ENCODE measurements around the gene FOXK2.
"Not testable (repeated sequence)": the region's sequence is repeated elsewhere in the genome, so short reads cannot be mapped to it uniquely, and the experiment has no call there.

The FOXK2 gene

DNA sequence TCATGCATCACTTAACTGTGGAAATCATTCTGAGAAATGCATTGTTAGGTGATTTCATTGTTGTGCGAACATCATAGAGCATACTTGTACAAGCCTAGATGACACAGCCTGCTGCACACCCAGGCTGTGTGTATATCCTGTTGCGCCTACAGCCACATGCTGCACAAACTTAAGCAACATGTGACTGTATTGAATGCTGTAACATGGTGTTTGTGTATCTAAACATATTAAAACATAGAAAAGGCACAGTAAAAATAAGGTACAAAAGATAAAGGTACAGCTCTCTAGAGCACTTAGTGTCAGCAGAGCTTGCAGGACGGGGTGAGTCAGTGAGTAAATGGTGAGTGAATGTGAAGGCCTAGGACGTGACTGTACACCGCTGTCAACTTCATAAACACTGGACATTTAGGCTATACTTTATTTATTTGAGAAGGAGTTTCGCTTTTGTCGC is 11.9 kb downstream of the FOXK2 start:
- FAIRE-seq (no peak), DNase-seq (ENCODE audit: low spot score) (no peak)

DNA sequence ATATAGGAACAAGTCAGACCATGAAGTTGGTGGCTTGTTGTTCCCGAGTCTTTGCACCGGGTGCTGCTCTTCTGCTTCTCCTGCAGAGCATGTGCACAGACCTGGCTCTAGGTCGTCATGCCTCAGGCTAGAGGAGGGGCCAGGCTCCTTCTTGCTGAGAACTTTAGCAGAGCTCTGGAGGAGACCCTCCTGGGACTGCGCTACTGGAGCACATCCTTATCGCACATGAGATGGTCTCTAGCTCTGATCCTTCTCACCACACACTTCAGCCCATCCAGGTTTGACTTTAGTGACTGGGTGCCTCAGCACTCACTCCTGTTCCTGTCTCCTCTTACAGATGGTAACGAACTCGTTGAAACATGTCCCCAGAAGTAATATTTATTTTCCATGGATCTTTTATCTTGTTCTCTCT is 14.9 kb downstream of the FOXK2 start:
- DNase-seq (ENCODE audit: low spot score) (no peak), FAIRE-seq (no peak)

DNA sequence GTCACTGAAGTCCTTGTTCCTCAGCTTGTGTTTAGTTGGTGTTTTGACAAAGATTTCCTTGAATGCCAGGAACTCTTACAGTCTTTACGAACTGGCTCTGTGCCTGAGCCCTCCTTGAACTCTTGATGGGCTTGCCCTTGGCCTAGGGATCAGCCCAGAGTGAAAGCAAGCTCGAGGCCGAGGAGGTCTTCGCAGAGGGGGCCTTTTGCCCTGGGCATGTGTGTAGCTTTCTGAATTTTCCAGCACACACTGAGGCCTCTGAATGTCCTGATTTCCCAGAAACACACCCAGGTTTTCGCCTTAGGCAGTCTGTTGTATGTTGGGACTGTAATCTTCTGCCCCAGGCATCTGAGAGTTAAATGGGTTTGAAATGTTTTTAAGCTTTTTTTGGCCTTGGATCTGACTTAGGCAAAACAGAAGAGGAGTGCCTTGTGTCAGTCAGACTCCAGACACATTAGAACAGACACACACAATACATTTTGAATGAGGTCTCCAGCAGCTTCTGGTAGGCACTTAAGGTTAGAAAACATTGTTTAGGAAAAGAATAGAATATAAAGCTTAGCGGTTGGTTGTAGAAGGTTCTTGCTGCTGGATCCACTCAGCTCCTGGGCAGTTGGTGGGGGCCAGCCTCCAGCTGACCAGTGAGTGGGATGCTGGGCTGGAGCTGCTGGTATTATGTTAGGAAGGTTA is 17.1 kb downstream of the FOXK2 start:
- no peak for FAIRE-seq
- DNase-seq (ENCODE audit: low spot score): no peak

DNA sequence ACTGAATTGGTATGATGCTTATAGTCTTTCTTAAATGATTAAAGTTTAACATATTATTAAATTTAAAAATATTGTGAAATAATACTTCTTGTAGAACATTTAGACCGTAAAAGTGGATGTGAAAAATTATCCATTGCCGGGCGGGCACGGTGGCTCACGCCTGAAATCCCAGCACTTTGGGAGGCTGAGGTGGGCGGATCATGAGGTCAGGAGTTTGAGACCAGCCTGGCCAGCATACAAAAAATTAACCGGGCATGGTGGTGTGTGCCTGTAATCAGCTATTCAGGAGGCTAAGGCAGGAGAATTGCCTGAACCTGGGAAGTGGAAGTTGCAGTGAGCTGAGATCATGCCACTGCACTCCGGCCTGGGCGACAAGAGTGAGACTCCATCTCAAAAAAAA is 17.7 kb downstream of the FOXK2 start:
- not testable (repeated sequence) for FAIRE-seq; DNase-seq (ENCODE audit: low spot score)

DNA sequence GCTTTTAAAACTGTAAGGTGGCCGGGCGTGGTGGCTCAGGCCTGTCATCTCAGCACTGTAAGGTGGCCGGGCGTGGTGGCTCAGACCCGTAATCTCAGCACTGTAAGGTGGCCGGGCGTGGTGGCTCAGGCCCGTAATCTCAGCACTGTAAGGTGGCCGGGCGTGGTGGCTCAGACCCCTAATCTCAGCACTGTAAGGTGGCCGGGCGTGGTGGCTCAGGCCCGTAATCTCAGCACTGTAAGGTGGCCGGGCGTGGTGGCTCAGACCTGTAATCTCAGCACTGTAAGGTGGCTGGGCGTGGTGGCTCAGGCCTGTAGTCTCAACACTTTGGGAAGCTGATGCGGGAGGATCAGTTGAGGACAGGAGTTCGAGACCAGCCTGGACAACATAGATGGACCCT is 19.5 kb downstream of the FOXK2 start:
- not testable (repeated sequence) for DNase-seq (ENCODE audit: low spot score); FAIRE-seq

DNA sequence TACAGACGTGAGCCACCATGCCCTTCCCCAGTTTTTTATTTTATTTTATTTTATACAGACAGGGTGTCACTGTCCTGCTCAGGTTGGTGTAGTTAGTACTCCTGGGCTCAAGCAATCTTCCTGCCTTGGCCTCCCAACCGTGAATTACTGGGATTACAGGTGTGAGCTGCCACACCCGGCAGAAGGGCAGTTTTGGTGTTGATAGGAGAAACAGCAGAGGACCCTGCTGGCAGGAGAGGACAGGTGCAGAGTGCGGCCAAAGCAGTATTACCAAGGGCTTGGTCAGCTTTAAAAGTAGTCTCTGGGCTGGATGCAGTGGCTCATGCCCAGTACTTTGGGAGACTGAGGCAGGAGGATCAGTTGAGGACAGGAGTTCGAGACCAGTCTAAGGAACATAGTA is 22.9 kb downstream of the FOXK2 start:
- FAIRE-seq: no peak
- no peak for DNase-seq (ENCODE audit: low spot score)

DNA sequence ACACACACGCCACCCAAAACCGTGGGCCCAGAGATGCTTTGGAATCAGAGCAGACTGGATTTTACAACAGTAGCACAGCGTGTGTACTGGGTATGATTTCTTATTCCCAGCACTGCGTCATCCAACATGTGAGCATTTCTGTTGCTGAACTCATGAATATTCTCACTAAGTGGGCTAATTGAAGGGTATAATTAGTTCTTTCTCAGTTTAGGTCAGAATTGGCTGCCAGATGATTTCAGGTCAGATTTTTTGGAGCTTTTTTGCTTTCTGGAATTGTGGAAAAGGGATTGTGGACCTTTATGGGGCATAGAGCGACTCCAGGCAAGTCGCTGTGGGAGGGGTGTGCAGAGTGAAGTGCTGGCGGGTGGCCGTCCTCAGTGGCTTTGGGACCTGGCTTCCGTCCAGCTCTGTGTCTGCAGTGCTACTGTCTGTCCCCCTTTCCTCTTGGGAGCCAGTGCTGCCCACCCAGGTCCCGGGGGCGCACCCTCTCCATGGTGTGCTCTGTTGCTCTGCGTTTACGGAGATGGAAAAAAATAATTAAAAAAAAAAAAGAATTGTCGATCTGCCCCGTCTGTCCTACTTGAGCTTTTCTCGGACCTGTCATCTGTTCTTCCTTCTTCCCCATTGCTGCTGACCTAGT is 25.0 kb downstream of the FOXK2 start:
- no peak for DNase-seq (ENCODE audit: low spot score)

DNA sequence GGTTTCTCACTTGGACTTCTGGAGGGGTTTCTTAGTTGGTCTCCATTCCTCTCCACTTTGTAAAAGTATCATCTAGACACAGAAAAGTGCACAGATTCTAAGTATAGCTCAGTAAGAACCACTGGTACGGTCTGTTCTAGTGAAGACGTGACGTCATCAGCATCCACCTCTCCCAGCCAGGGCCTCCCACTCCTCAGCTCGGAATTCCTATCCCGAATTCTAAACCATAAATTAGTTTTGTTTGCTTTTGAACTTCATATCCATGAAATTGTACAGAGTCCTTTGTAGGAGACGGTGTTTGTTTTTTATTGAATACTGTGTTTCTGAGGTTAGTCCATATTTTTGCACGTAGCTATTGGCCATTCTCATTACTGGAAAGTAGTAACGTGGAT is 25.5 kb downstream of the FOXK2 start:
- FAIRE-seq (no peak), DNase-seq (ENCODE audit: low spot score) (no peak)

More for the DNA sequence above, 25.0 kb downstream of the FOXK2 start:
- no peak for FAIRE-seq

DNA sequence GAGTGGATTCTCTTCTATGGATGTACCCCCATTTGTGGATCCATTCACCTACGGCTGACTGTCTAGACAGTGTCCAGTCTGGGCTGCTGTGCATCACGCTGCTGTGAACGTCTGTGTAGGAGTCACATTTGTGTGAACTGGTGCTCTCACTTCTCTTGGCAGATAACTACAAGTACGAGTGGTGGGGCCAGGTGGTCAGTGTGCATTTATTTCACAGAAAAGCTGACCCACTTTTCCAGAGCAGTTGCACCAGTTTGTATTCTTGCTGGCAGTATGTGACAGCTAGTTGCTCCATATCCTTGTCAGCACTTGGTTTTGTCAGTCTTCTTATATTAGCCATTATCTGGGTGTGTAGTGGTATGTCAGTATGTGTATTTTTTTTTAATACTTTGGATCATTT is 28.4 kb downstream of the FOXK2 start:
- FAIRE-seq: no peak
- no peak for DNase-seq (ENCODE audit: low spot score)

DNA sequence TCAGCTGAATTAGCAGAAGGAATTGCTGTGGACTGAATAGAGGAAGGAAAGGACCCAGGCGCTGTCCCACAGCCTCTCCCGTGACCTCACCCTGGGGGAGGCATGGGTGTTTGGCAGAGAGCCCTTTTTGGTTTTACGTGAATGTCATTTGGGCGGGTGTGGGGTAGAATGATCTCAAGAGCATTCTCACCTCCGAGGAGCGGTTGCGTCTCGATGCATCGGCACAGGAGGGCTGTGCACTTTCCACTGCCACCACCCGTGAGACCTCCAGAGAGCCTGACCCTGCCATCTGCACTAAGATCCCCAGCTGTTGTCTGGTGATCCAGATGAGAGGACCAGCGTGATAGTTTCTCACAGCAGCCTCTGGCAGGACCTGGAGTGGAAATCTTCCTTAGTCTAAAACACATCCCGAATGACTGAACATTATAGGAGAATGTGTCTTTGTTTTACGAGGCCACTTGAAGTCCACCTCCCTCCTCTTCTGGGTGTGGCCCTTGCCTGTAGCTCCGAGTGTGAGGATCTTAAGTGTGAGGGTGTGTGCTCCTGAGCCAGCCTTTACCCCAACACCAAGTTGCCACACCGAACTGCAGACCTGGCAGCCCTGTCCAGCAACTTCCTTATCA is 29.3 kb downstream of the FOXK2 start:
- FAIRE-seq (no peak), DNase-seq (ENCODE audit: low spot score) (no peak)

DNA sequence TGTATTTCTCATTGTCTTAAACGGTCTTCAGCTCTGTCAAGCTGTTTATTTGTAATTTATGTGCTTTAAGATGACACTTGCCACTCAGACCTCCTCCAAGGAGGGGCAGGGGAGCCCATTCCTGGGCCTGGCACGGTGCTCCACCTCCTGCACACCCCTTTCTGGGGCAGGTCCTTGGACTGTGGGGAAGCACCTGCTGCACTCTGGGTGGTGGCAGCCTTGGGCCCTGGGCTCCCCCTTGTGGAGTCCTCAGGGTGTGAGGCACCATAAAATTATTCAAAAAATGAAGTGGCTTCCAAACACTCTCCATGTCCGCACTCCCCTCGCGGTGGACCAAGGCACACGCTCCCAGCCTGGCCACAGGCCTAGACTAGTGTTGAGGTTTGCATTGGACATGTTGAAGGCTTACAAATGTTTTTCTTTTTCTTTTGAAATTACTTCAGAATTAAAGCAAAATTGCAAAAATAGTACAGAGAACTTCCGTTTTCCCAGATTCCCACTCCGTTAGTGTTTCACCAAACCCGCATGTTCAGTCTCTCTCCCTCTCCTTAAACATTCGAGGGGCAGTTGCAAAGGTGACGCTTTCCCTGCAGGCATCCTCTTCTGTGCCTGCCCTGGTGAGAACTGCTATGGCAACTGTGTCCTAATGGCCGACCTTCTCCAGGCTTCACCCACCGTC is 32.4 kb downstream of the FOXK2 start:
- FAIRE-seq: no peak
- DNase-seq (ENCODE audit: low spot score): peak; percentile 92

DNA sequence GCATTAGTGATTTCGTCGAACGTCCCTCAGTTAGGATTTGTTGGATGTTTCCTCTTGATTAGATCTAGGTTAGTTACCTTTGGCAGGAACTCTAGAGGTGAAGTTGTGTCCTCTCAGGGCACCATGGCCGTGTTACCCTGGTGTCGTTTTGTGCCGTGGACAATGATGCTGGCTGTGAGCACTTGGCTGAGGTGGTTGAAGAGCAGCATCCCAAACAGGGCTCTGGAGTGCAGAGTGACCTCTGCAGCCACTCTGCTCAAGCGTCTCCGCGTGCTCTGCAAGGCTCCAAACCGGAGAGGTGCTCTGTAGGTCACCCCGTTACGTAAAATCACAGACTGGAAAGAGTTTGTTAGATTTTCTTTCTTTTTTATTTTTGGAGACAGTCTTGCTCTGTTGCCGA is 33.0 kb downstream of the FOXK2 start:
- FAIRE-seq (no peak), DNase-seq (ENCODE audit: low spot score) (no peak)

DNA sequence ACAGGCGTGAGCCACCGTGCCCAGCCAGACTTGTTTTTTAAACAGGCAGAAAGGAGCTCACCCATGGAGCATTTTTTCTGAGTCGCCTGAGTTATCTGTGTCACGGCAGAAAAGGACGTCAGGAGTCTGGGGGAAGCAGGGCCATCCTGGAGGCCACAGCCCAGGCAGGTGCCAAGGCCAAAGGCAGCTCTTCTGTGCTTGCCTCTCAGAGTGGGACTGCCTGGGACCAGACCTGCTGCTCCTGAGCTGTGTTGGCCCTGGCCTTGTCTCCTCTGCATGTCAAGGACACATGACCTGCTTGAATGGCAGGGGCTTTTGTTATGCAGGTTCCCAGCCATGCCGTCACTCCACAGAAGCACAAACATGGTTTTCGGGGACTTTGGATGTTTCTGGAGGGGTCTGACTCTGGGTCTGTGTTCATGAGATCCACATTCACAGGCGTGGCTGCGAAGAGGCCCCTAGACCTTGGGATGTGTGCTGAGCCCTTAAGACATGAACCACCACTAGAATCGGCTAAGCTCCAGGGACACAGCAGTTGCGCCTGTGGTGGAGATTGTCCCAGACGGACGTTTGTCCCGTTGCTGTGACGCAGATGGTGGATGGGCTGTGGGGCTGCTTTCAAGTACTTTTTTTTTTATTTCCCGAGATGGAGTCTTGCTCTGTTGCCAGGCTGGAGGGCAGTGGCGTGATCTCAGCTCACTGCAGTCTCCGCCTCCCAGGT is 33.8 kb downstream of the FOXK2 start:
- FAIRE-seq (no peak), DNase-seq (ENCODE audit: low spot score) (no peak)

DNA sequence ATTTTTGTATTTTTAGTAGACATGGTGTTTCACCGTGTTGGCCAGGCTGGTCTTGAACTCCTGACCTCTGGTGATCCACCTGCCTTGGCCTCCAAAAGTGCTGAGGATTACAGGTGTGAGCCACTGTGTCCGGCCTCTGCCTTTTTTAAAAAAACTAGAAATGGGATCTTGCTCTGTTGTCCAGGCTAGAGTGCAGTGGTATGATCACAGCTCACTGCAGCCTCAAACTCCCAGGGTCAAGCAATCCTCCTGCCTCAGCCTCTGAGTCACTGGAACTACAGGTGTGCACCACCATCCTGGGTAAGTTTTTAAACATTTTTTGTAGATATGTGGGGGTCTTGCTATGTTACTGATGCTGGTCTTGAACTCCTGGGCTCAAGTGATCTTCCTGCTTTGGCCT is 38.0 kb downstream of the FOXK2 start:
- not testable (repeated sequence) for DNase-seq (ENCODE audit: low spot score); FAIRE-seq

DNA sequence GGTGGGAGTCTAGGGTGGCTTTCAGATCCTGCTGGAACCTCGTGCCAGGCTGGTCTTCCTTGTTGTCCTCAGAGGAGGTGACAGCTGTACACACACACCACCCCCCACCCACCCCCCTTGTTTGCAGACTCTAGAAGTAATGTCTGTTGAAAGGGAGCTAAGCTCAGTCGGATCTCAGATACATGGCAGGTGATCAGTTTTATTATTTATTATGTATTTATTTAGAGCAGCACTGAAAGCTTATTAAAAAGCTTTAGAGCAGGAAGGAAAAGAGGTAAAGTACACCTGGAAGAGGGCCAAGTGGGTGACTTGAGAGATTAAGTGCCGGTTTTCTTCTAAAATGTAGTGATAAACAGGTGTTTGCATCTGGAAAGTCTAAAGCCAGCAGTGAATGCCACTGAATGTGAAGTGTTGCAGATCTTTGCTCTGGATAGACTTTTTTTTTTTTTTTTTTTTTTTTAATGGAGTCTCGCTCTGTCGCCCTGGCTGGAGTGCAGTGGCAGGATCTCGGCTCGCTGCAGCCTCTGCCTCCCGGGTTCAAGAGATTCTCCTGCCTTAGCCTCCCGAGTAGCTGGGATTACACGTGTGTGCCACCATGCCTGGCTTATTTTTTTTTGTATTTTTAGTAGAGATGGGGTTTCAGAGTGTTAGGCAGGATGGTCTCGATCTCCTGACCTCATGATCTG is 40.2 kb downstream of the FOXK2 start:
- FAIRE-seq: no peak
- no peak for DNase-seq (ENCODE audit: low spot score)

DNA sequence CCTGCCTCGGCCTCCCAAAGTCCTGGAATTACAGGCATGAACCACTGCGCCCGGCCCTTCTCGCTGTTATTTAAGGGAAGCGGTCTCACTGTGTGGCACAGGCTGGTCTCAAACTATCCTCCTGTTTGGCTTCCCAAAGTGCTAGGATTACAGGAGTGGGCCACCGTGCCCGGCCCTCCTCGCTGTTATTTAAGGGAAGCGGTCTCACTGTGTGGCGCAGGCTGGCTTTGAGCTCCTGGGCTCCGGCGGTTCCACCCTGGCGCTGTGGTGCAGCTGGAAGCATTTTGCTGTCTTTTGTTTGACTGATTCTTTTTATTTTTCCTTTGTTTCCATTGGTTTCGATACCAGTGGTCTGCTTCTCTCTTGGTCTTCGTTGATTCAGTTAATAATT is 40.7 kb downstream of the FOXK2 start:
- FAIRE-seq: no peak
- no peak for DNase-seq (ENCODE audit: low spot score)

DNA sequence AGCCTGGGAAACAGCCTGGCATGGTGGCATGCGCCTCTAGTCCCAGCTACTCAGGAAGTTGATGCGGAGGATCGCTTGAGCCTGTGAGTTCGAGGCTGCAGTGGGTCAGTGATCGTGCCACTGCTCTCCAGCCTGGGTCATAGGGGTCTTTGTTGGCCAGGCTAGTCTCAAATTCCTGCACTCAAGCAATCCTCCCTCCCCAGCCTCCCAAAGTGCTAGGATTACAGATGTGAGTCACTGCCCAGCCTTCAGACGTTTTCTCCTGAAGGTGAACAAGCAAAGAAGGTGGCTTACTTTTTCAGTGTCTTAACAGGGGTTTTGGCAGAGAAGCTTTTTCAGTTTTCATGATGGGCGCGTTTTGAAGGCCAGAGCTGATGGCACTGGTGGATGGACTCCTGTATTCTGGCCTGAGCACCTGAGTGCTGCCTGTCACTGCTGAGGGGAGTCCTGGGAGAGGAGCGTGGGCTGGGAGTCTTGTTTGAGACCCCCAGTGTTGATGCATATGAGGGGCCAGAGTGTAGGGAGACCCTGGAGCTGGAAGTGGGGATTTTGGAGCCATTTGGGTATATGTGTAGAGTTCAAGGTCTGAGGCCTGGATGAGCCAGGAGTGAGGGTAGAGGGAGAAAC is 41.4 kb downstream of the FOXK2 start:
- DNase-seq (ENCODE audit: low spot score): no peak
- no peak for FAIRE-seq

DNA sequence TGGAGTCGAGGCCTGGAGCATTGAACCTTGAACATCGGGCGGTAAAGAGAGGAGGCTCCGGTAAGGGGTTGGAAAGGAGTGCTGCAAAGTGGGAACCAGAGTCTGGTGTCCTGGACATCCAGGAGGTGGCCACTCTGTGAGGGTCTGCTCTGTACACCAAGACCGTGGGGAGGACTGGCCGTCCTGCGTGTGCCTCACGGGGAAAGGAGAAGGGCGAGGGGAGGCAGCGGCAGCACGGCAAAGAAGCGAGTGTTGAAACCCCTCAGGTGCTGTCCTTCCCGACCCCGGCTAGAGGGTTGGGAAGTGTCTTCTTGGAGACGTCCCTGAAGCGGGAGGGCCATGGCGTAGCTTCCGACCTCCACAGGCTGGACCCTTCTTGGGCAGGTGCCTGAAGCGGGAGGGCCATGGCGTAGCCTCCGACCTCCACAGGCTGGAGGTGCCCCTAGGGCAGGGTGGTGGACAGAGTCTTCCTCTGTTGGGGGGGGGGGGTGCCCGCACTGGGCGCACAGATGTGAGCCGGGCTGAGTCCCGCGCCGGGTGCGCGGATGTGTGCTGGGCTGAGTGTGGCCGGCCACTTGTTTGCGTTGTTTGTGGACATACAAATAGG is 42.0 kb downstream of the FOXK2 start:
- FAIRE-seq: no peak
- DNase-seq (ENCODE audit: low spot score): no peak

DNA sequence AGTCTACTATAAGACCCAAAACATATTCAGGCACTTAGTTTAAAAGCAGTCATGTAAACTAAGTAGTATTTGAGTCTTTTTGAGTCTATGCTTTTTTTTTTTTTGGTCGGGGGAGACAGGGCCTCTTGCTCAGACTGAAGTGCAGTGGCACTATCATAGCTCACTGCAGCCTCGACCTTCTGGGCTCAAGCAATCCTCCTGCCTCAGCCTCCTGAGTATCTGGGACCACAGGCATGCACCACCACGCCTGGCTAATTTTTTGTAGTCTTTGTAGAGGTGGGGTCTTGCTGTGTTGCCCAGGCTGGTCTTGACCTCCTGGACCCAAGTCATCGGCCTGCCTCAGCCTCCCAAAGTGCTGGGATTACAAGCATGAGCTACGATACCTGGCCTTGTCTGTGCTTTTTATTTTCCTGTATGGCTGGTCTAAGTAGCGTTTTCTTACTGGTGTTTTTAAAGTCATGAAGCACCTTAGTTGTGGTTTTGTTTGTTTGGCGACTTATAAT is 43.2 kb downstream of the FOXK2 start:
- FAIRE-seq; DNase-seq (ENCODE audit: low spot score): not testable (repeated sequence)

DNA sequence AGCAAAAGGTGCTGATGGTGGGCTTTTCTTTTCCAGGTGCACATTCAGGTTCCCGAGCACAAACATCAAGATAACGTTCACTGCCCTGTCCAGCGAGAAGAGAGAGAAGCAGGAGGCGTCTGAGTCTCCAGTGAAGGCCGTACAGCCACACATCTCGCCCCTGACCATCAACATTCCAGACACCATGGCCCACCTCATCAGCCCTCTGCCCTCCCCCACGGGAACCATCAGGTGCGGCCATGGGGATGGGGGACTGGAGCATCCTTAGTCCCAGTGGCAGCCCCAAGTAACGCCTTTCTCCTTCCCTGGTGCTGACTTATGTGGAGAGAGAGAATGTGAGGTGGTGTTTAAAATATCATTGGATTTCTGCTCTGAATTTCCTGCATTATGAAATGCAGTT is 43.8 kb downstream of the FOXK2 start:
- no peak for FAIRE-seq

More for the DNA sequence above, 43.8 kb downstream of the FOXK2 start:
- no peak for DNase-seq (ENCODE audit: low spot score)
